ENCODE data around the gene FBN1. TPM values are rescaled to one million over a fixed set of nuclear protein-coding genes. Genes with fewer than 3 reads are reported as not detected.

Gene FBN1
- total RNA-seq, 4 donors from 2014 or later: 3.9 to 87.0 (median 23.4) TPM

DNA sequence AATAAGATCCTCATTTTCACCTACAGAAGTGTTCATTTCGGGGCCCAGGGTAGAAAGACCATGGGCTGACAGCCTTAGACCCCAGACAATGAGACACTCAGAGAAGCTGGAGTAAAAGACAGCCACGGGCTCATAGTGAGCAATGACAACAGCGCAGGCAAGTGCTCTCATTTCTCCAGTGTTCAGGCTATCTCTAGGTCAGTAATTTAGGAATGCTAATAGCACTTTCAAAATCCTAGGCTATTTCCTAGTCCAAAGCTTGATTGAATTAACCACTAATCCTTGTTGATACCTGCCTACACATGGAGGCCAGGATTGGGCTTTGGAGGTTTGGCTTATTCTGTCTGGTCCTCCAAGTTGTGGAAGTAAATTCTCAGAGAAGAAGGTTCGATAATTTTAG is 44.4 kb downstream of the FBN1 start:
- TF ChIP-seq POLR2A (IDR thresholded peaks at IDR 0.05): no peak
- no peak for TF ChIP-seq CTCF (IDR thresholded peaks at IDR 0.05)
- Histone ChIP-seq H3K36me3 (peaks cover 0 to 23% (median 0%) of the 10 kb centered on the region in 3 donors), H3K4me1 (peaks cover 0 to 25% (median 10%) of the 10 kb centered on the region in 3 donors), H3K27me3 (peaks cover 0 to 15% (median 0%) of the 10 kb centered on the region in 4 donors), H3K9me3 (no peaks in the 10 kb centered on the region), H3K4me3 (no peak overlapping the region), H3K27ac (no peak overlapping the region)
- 76 to 90% methylated on average over 4 of the region's 4 CpGs for WGBS, 2 donors
- DNase-seq: no peak
- intact Hi-C loops (cut with DNase I): no loop called here

- Histone ChIP-seq H3K27ac (no peak overlapping the region), H3K9me3 (no peaks in the 10 kb centered on the region), H3K27me3 (peaks cover 0 to 15% (median 0%) of the 10 kb centered on the region in 4 donors), H3K4me3 (no peak overlapping the region), H3K4me1 (no peaks in the 10 kb centered on the region), H3K36me3 (peaks cover 0 to 24% (median 0%) of the 10 kb centered on the region in 3 donors)
- no peak for TF ChIP-seq CTCF (IDR thresholded peaks at IDR 0.05)
- no peak for TF ChIP-seq POLR2A (IDR thresholded peaks at IDR 0.05)
- no peak for DNase-seq
- 62 to 63% methylated on average over 4 of the region's 4 CpGs for WGBS, 2 donors
- intact Hi-C loops (cut with DNase I): no loop called here
These were observed 48.7 kb downstream of the FBN1 start for GRCh38 chr15:48596841-48597240.

GRCh38 chr15:48596415-48596814 is 49.1 kb downstream of the FBN1 start:
- DNase-seq: no peak
- no peak overlapping the region for H3K27ac ChIP-seq

DNA sequence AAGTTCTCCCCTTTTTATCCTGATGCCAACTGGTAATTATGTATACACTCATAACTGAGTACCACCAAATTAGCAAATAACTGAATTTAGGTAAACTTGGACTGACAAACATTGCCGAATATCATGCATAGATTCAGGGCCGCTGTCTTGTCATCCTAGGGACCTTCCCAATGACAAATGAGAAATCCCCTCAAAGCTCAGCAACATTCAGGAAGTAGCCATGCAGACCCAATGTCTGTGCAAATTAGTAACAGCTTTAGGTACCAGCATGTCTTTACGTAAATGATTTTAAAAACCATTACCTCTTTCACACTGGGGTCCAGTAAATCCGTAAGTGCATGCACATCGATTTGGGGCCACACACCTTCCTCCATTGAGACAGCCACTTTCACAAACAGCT is 49.5 kb downstream of the FBN1 start:
- no peak overlapping the region for H3K27ac ChIP-seq
- peaks cover 0 to 24% (median 0%) of the 10 kb centered on the region in 3 donors for H3K36me3 ChIP-seq
- no peaks in the 10 kb centered on the region for H3K9me3 ChIP-seq
- DNase-seq: no peak
- intact Hi-C loops (cut with DNase I): no loop called here
- peaks cover 0 to 24% (median 0%) of the 10 kb centered on the region in 4 donors for H3K27me3 ChIP-seq
- WGBS, 2 donors: 72 to 84% methylated on average over 5 of the region's 5 CpGs
- no peak for TF ChIP-seq CTCF (IDR thresholded peaks at IDR 0.05)
- TF ChIP-seq POLR2A (IDR thresholded peaks at IDR 0.05): no peak
- H3K4me3 ChIP-seq: no peak overlapping the region
- no peaks in the 10 kb centered on the region for H3K4me1 ChIP-seq

More at GRCh38 chr15:48596415-48596814, 49.1 kb downstream of the FBN1 start:
- Histone ChIP-seq H3K27me3 (peaks cover 0 to 19% (median 0%) of the 10 kb centered on the region in 4 donors), H3K36me3 (peaks cover 0 to 24% (median 0%) of the 10 kb centered on the region in 3 donors), H3K4me1 (no peaks in the 10 kb centered on the region), H3K4me3 (no peak overlapping the region), H3K9me3 (no peaks in the 10 kb centered on the region)
- no peak for TF ChIP-seq POLR2A (IDR thresholded peaks at IDR 0.05)
- intact Hi-C loops (cut with DNase I): no loop called here
- WGBS, 2 donors: 79 to 81% methylated on average over 4 of the region's 4 CpGs

GRCh38 chr15:48592933-48593332 is 52.6 kb downstream of the FBN1 start:
- H3K36me3 ChIP-seq: peaks cover 0 to 5% (median 0%) of the 10 kb centered on the region in 3 donors
- peaks cover 0 to 6% (median 0%) of the 10 kb centered on the region in 3 donors for H3K4me1 ChIP-seq
- H3K27me3 ChIP-seq: peaks cover 0 to 14% (median 0%) of the 10 kb centered on the region in 4 donors
- H3K27ac ChIP-seq: no peak overlapping the region
- TF ChIP-seq CTCF (IDR thresholded peaks at IDR 0.05) (no peak), POLR2A (IDR thresholded peaks at IDR 0.05) (no peak)
- no peak overlapping the region for H3K4me3 ChIP-seq
- H3K9me3 ChIP-seq: no peaks in the 10 kb centered on the region
- WGBS, 2 donors: 61 to 67% methylated on average over 1 of the region's 1 CpG
- DNase-seq: no peak
- intact Hi-C loops (cut with DNase I): no loop called here

Data from esophagus squamous epithelium (tissue), 5 donors.